ENCODE measurements around the gene TCL1B. TPM values are rescaled to one million over a fixed set of nuclear protein-coding genes. Genes with fewer than 3 reads are reported as not detected.

Gene TCL1B
- total and polyA plus RNA-seq, 2 of the 8 experiments (the other 6 are each of a cell fraction or from before 2014, with no cell fraction given): 9.6 to 11.5 TPM

GRCh38 chr14:95674613-95675012 is 11.6 kb upstream of the TCL1B start (continued):
- TF ChIP-seq, protein P1, sequence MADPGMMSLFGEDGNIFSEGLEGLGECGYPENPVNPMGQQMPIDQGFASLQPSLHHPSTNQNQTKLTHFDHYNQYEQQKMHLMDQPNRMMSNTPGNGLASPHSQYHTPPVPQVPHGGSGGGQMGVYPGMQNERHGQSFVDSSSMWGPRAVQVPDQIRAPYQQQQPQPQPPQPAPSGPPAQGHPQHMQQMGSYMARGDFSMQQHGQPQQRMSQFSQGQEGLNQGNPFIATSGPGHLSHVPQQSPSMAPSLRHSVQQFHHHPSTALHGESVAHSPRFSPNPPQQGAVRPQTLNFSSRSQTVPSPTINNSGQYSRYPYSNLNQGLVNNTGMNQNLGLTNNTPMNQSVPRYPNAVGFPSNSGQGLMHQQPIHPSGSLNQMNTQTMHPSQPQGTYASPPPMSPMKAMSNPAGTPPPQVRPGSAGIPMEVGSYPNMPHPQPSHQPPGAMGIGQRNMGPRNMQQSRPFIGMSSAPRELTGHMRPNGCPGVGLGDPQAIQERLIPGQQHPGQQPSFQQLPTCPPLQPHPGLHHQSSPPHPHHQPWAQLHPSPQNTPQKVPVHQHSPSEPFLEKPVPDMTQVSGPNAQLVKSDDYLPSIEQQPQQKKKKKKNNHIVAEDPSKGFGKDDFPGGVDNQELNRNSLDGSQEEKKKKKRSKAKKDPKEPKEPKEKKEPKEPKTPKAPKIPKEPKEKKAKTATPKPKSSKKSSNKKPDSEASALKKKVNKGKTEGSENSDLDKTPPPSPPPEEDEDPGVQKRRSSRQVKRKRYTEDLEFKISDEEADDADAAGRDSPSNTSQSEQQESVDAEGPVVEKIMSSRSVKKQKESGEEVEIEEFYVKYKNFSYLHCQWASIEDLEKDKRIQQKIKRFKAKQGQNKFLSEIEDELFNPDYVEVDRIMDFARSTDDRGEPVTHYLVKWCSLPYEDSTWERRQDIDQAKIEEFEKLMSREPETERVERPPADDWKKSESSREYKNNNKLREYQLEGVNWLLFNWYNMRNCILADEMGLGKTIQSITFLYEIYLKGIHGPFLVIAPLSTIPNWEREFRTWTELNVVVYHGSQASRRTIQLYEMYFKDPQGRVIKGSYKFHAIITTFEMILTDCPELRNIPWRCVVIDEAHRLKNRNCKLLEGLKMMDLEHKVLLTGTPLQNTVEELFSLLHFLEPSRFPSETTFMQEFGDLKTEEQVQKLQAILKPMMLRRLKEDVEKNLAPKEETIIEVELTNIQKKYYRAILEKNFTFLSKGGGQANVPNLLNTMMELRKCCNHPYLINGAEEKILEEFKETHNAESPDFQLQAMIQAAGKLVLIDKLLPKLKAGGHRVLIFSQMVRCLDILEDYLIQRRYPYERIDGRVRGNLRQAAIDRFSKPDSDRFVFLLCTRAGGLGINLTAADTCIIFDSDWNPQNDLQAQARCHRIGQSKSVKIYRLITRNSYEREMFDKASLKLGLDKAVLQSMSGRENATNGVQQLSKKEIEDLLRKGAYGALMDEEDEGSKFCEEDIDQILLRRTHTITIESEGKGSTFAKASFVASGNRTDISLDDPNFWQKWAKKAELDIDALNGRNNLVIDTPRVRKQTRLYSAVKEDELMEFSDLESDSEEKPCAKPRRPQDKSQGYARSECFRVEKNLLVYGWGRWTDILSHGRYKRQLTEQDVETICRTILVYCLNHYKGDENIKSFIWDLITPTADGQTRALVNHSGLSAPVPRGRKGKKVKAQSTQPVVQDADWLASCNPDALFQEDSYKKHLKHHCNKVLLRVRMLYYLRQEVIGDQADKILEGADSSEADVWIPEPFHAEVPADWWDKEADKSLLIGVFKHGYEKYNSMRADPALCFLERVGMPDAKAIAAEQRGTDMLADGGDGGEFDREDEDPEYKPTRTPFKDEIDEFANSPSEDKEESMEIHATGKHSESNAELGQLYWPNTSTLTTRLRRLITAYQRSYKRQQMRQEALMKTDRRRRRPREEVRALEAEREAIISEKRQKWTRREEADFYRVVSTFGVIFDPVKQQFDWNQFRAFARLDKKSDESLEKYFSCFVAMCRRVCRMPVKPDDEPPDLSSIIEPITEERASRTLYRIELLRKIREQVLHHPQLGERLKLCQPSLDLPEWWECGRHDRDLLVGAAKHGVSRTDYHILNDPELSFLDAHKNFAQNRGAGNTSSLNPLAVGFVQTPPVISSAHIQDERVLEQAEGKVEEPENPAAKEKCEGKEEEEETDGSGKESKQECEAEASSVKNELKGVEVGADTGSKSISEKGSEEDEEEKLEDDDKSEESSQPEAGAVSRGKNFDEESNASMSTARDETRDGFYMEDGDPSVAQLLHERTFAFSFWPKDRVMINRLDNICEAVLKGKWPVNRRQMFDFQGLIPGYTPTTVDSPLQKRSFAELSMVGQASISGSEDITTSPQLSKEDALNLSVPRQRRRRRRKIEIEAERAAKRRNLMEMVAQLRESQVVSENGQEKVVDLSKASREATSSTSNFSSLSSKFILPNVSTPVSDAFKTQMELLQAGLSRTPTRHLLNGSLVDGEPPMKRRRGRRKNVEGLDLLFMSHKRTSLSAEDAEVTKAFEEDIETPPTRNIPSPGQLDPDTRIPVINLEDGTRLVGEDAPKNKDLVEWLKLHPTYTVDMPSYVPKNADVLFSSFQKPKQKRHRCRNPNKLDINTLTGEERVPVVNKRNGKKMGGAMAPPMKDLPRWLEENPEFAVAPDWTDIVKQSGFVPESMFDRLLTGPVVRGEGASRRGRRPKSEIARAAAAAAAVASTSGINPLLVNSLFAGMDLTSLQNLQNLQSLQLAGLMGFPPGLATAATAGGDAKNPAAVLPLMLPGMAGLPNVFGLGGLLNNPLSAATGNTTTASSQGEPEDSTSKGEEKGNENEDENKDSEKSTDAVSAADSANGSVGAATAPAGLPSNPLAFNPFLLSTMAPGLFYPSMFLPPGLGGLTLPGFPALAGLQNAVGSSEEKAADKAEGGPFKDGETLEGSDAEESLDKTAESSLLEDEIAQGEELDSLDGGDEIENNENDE (IDR thresholded peaks at IDR 0.05; ENCODE audit: insufficient replicate concordance, low read length): no peak
- TF ChIP-seq JUN (IDR thresholded peaks at IDR 0.05; ENCODE audit: low read depth, low read length): no peak
- TF ChIP-seq SUZ12 (IDR thresholded peaks at IDR 0.05; ENCODE audit: low read length): no peak
- no peak for TF ChIP-seq KDM4A (IDR thresholded peaks at IDR 0.05; ENCODE audit: low read depth, low read length, severe bottlenecking)
- TF ChIP-seq SIRT6 (IDR thresholded peaks at IDR 0.05; ENCODE audit: low read length): no peak
- TF ChIP-seq POLR2AphosphoS5 (IDR thresholded peaks at IDR 0.05; ENCODE audit: low read depth, low read length): no peak
- no peak for TF ChIP-seq E2F6 (IDR thresholded peaks at IDR 0.05)
- no peak for TF ChIP-seq YY1 (IDR thresholded peaks at IDR 0.05; ENCODE audit: low read depth, low read length)
- TF ChIP-seq CEBPB (IDR thresholded peaks at IDR 0.05; ENCODE audit: low read depth, low read length): no peak
- TF ChIP-seq ATF3 (IDR thresholded peaks at IDR 0.05; ENCODE audit: insufficient read depth, low read depth, low read length): no peak
- TF ChIP-seq BCL11A (IDR thresholded peaks at IDR 0.05; ENCODE audit: low read depth in 2 of 2, low read length in 2 of 2): no peak
